Upper lobe of left lung (tissue), 4 donors: ENCODE measurements around the gene MAD1L1.
"Not testable (repeated sequence)": the region's sequence is repeated elsewhere in the genome, so short reads cannot be mapped to it uniquely, and the experiment has no call there.

ENCODE experiments used
- EP300 ChIP-seq, 4 donors: sonication (generic); formaldehyde crosslinking; IDR thresholded peaks; one replicate each; pipeline ENCODE4 v1.5.1; 2017; ENCODE audit warnings: antibody characterized with exemption in 4 of 4, control low read depth in 2 of 4
- POLR2A ChIP-seq, 4 donors: fragments of 450-650 bp; IDR thresholded peaks; one replicate each; pipeline ENCODE4 v1.5.1; 2016 to 2017; ENCODE audit warnings: antibody characterized with exemption in 4 of 4, mild to moderate bottlenecking in 2 of 4
- POLR2AphosphoS5 ChIP-seq, 2 donors: sonication (generic); formaldehyde crosslinking; IDR thresholded peaks; one replicate each; pipeline ENCODE4 v1.5.1; 2017; ENCODE audit warnings: antibody characterized with exemption in 2 of 2
- TF ChIP-seq, protein P1 (sequence below), 6 experiments: fragments of 450-650 bp in 4 of 6; fragments of 200-600 bp in 2 of 6; sonication (generic) in 2 of 6; IDR thresholded peaks; one replicate each; pipeline ENCODE4 v1.5.1; 2016 to 2019; ENCODE audit warnings: antibody characterized with exemption in 6 of 6

DNA sequence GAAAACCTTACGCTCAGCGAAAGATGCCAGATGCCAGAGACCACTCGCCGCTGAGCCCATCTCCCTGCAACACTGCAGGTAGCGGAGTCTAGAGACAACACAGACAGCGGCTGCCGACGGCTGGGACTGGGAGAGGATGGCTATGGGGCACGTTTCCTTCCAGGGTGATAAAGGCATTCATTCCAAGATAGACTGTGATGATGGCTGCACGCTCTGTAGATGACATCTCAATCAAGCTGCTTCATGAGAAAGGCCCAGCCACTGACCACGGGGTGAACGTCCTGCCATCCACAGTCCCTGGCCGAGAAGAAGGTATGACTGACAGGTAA is 394.2 kb downstream of the MAD1L1 start:
- not testable (repeated sequence) for TF ChIP-seq POLR2AphosphoS5, EP300, POLR2A (IDR thresholded peaks at IDR 0.05)
- TF ChIP-seq, protein P1, sequence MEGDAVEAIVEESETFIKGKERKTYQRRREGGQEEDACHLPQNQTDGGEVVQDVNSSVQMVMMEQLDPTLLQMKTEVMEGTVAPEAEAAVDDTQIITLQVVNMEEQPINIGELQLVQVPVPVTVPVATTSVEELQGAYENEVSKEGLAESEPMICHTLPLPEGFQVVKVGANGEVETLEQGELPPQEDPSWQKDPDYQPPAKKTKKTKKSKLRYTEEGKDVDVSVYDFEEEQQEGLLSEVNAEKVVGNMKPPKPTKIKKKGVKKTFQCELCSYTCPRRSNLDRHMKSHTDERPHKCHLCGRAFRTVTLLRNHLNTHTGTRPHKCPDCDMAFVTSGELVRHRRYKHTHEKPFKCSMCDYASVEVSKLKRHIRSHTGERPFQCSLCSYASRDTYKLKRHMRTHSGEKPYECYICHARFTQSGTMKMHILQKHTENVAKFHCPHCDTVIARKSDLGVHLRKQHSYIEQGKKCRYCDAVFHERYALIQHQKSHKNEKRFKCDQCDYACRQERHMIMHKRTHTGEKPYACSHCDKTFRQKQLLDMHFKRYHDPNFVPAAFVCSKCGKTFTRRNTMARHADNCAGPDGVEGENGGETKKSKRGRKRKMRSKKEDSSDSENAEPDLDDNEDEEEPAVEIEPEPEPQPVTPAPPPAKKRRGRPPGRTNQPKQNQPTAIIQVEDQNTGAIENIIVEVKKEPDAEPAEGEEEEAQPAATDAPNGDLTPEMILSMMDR (IDR thresholded peaks at IDR 0.05), result not testable (repeated sequence)
